ENCODE measurements around the gene SNW1. TPM values are rescaled to one million over a fixed set of nuclear protein-coding genes. Genes with fewer than 3 reads are reported as not detected.
"Not testable (repeated sequence)": the region's sequence is repeated elsewhere in the genome, so short reads cannot be mapped to it uniquely, and the experiment has no call there.

The SNW1 gene
- total RNA-seq, 1 experiment from 2014 or later, result 233 TPM

DNA sequence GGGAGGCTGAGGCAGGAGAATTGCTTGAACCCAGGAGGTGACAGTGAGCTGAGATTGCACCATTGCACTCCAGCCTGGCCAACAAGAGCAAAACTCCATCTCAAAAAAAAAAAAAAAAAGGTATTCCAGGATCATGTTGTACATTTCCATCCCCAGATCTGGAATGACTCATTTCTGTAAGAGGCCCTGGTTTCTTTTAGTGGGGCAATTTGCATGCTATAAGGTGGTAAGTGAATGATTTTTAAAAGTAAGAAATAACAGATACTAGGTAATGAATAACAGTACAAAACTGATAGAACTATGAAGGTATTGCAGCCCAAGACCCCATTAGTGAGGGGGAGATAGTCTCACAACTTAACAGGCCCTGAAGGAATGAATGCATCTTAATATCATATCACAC is 21.2 kb upstream of the SNW1 start:
- intact Hi-C loops (cut with micrococcal nuclease; ENCODE audit: unreplicated experiment), result no loop called here
- DNase-seq, result no peak
- TF ChIP-seq EZH2 (IDR thresholded peaks at IDR 0.05; ENCODE audit: low read depth), result no peak
- TF ChIP-seq, protein P1, sequence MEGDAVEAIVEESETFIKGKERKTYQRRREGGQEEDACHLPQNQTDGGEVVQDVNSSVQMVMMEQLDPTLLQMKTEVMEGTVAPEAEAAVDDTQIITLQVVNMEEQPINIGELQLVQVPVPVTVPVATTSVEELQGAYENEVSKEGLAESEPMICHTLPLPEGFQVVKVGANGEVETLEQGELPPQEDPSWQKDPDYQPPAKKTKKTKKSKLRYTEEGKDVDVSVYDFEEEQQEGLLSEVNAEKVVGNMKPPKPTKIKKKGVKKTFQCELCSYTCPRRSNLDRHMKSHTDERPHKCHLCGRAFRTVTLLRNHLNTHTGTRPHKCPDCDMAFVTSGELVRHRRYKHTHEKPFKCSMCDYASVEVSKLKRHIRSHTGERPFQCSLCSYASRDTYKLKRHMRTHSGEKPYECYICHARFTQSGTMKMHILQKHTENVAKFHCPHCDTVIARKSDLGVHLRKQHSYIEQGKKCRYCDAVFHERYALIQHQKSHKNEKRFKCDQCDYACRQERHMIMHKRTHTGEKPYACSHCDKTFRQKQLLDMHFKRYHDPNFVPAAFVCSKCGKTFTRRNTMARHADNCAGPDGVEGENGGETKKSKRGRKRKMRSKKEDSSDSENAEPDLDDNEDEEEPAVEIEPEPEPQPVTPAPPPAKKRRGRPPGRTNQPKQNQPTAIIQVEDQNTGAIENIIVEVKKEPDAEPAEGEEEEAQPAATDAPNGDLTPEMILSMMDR (conservative IDR thresholded peaks at IDR 0.05), result no peak

DNA sequence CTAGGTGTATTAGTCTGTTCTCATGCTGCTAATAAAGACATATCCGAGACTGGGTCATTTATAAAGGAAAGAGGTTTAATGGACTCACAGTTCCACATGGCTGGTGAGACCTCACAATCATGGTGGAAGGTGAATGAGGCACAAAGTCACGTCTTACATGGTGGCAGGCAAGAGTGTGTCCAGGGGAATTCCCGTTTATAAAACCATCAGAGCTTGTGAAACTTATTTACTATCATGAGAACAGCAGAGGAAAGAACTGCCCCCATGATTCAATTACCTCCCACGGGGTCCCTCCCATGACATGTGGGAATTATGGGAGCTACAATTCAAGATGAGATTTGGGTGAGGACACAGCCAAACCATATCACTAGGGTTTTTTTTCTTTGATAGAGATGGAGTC is 13.0 kb upstream of the SNW1 start:
- DNase-seq; intact Hi-C loops (cut with micrococcal nuclease; ENCODE audit: unreplicated experiment); H2AFZ ChIP-seq; CTCF ChIA-PET; H3K27me3 ChIP-seq (ENCODE audit: insufficient read depth, low read depth); H3K4me3 ChIP-seq; H3K4me2 ChIP-seq; H3K9me3 ChIP-seq (ENCODE audit: insufficient read depth, low read depth); H3F3A ChIP-seq (ENCODE audit: insufficient read depth, low read depth); H3K36me3 ChIP-seq (ENCODE audit: low read depth); H3K9me2 ChIP-seq (ENCODE audit: insufficient read depth); H4K20me1 ChIP-seq (ENCODE audit: insufficient read depth); H3K79me2 ChIP-seq (ENCODE audit: low read depth); H3K27ac ChIP-seq; H3K4me1 ChIP-seq (replicated peaks; ENCODE audit: insufficient read depth); POLR2A ChIA-PET (ENCODE audit: unreplicated experiment); BruUV-seq (replicated peaks): not testable (repeated sequence)

More for the DNA sequence above, 21.2 kb upstream of the SNW1 start:
- H3K9me2 ChIP-seq (ENCODE audit: insufficient read depth), result no peaks in the 10 kb centered on the region
- no peaks in the 10 kb centered on the region for H3K9me3 ChIP-seq (ENCODE audit: insufficient read depth, low read depth)
- H2AFZ ChIP-seq, result no peak overlapping the region
- H3K36me3 ChIP-seq (ENCODE audit: low read depth), result no peaks in the 10 kb centered on the region
- no peak overlapping the region for H3K4me3 ChIP-seq
- H4K20me1 ChIP-seq (ENCODE audit: insufficient read depth), result no peaks in the 10 kb centered on the region
- BruUV-seq (replicated peaks), result no TSS peak
- CTCF ChIA-PET, result no interaction called here
- POLR2A ChIA-PET (ENCODE audit: unreplicated experiment), result no interaction called here
- no peak overlapping the region for H3K4me2 ChIP-seq
- H3K4me1 ChIP-seq (replicated peaks; ENCODE audit: insufficient read depth), result 0 out of 2 replicates have a peak, but pooled peaks cover under 1% of the 10 kb centered on the region
- H3K27me3 ChIP-seq (ENCODE audit: insufficient read depth, low read depth), result no peaks in the 10 kb centered on the region
- no peak overlapping the region for H3K27ac ChIP-seq
- no peaks in the 10 kb centered on the region for H3K79me2 ChIP-seq (ENCODE audit: low read depth)
- no peaks in the 10 kb centered on the region for H3F3A ChIP-seq (ENCODE audit: insufficient read depth, low read depth)

DNA sequence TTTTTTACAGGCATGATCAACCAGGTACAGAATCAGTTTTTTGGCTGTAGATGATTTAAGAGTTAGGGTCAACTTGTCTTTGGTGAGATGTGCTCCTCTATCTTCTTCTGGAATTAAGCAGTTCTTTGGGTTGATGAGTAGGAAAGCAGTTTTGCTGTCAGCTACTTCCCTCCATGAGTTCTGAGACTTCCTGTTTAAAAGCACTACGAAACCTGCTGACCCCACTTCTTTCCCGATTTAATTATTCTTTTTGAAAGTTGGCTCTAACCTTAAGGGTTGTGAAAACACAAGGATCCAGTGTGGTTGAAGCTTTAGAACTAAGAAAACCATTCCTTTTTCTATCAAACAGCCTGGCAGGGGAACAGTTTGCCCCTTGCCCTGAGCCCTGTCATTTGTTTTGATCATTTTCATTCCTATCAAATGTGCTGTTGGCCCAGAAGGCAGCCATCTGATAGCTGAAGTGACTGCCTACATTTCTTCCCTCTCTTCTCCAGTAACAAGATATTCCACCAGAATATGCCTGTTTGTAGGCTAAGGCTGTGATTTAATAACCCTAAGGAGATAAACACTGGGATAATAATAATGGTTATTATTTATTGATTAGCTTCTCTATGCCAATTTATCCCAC is 7.6 kb upstream of the SNW1 start:
- H3K27me3 ChIP-seq (ENCODE audit: insufficient read depth, low read depth); H3K9me3 ChIP-seq (ENCODE audit: insufficient read depth, low read depth); H3K27ac ChIP-seq; intact Hi-C loops (cut with micrococcal nuclease; ENCODE audit: unreplicated experiment); DNase-seq; H3K4me1 ChIP-seq (replicated peaks; ENCODE audit: insufficient read depth); H3K9me2 ChIP-seq (ENCODE audit: insufficient read depth); POLR2A ChIA-PET (ENCODE audit: unreplicated experiment); H2AFZ ChIP-seq; H3K4me2 ChIP-seq; H3K4me3 ChIP-seq; H3K79me2 ChIP-seq (ENCODE audit: low read depth); H3F3A ChIP-seq (ENCODE audit: insufficient read depth, low read depth); BruUV-seq (replicated peaks); H3K36me3 ChIP-seq (ENCODE audit: low read depth); H4K20me1 ChIP-seq (ENCODE audit: insufficient read depth): not testable (repeated sequence)
- CTCF ChIA-PET, result interaction anchor here (0.6 kb wide), 1 partner anchor 805 kb away, joined by 6 read pairs; no protein-coding TSS in a partner anchor

DNA sequence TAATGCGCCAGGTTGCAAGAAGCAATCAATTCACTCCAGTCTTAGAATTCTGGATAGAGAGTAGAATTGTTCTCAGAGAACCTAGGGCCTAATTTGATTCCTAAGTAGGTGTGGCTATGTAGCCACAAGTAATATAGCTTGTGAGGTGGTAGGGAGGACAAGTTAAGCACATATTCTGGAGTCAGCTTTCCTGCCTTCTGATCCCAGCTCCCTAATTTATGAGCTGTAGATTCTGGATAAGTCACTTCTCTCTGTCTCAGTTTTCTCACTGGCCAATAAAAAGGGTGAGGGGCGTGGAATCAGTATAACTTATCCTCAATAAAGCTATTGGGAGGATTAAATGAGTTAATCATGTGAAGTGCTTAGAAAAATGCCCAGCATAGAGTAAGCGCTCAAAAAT is 3.0 kb upstream of the SNW1 start:
- H3K9me2 ChIP-seq (ENCODE audit: insufficient read depth), result 0 out of 2 replicates have a peak, but pooled peaks cover 4% of the 10 kb centered on the region
- H3K27me3 ChIP-seq (ENCODE audit: insufficient read depth, low read depth), result no peaks in the 10 kb centered on the region
- intact Hi-C loops (cut with micrococcal nuclease; ENCODE audit: unreplicated experiment), result loop anchor here (5.0 kb wide), 1 partner anchor 833 kb away; no protein-coding TSS in a partner anchor
- no peak overlapping the region for H3K27ac ChIP-seq
- POLR2A ChIA-PET (ENCODE audit: unreplicated experiment), result no interaction called here
- 0 out of 2 replicates have a peak, but pooled peaks cover under 1% of the 10 kb centered on the region for H3K36me3 ChIP-seq (ENCODE audit: low read depth)
- CTCF ChIA-PET, result no interaction called here
- no peak overlapping the region for H3K4me3 ChIP-seq
- no peaks in the 10 kb centered on the region for H3F3A ChIP-seq (ENCODE audit: insufficient read depth, low read depth)
- H3K4me2 ChIP-seq, result no peak overlapping the region
- H3K4me1 ChIP-seq (replicated peaks; ENCODE audit: insufficient read depth), result peaks cover 18% of the 10 kb centered on the region
- TF ChIP-seq, protein P1 (conservative IDR thresholded peaks at IDR 0.05), result no peak
- TF ChIP-seq EZH2 (IDR thresholded peaks at IDR 0.05; ENCODE audit: low read depth), result no peak
- no peak for DNase-seq
- H3K9me3 ChIP-seq (ENCODE audit: insufficient read depth, low read depth), result no peaks in the 10 kb centered on the region
- H3K79me2 ChIP-seq (ENCODE audit: low read depth), result peaks cover 19% of the 10 kb centered on the region
- H4K20me1 ChIP-seq (ENCODE audit: insufficient read depth), result peaks cover 11% of the 10 kb centered on the region
- no TSS peak for BruUV-seq (replicated peaks)
- no peak overlapping the region for H2AFZ ChIP-seq

Measured in PC-9 (cell line).